ENCODE measurements around the gene EIF3L.

EIF3L gene

GRCh38 chr22:37930270-37930951 is 81.2 kb downstream of the EIF3L start:
- no peak overlapping the region for H3K4me3 ChIP-seq (ENCODE audit: low read depth, low read length)

GRCh38 chr22:37930952-37931440 is 81.8 kb downstream of the EIF3L start:
- DNase-seq (ENCODE audit: low read depth), result no peak
- H3K4me3 ChIP-seq (ENCODE audit: low read depth, low read length), result no peak overlapping the region
- TF ChIP-seq CTCF (conservative IDR thresholded peaks at IDR 0.05; ENCODE audit: low read depth, low read length), result no peak

More at GRCh38 chr22:37930270-37930951, 81.2 kb downstream of the EIF3L start:
- DNase-seq (ENCODE audit: low read depth), result peak; percentile 62
- peak; percentile 71 for TF ChIP-seq CTCF (conservative IDR thresholded peaks at IDR 0.05; ENCODE audit: low read depth, low read length)

GRCh38 chr22:37931893-37932389 is 82.7 kb downstream of the EIF3L start:
- no peak overlapping the region for H3K4me3 ChIP-seq (ENCODE audit: low read depth, low read length)
- no peak for DNase-seq (ENCODE audit: low read depth)
- TF ChIP-seq CTCF (conservative IDR thresholded peaks at IDR 0.05; ENCODE audit: low read depth, low read length), result no peak

- no peak overlapping the region for H3K4me3 ChIP-seq (ENCODE audit: low read depth, low read length)
- DNase-seq (ENCODE audit: low read depth), result no peak
- no peak for TF ChIP-seq CTCF (conservative IDR thresholded peaks at IDR 0.05; ENCODE audit: low read depth, low read length)
Observed at GRCh38 chr22:37932401-37932800, 83.2 kb downstream of the EIF3L start.

- no peak overlapping the region for H3K4me3 ChIP-seq (ENCODE audit: low read depth, low read length)
- no peak for TF ChIP-seq CTCF (conservative IDR thresholded peaks at IDR 0.05; ENCODE audit: low read depth, low read length)
- DNase-seq (ENCODE audit: low read depth), result no peak
Observed at GRCh38 chr22:37932821-37933578, 83.8 kb downstream of the EIF3L start.

GRCh38 chr22:37933711-37934376 is 84.6 kb downstream of the EIF3L start:
- TF ChIP-seq CTCF (conservative IDR thresholded peaks at IDR 0.05; ENCODE audit: low read depth, low read length), result peak; percentile 93
- DNase-seq (ENCODE audit: low read depth), result peak; percentile 93
- H3K4me3 ChIP-seq (ENCODE audit: low read depth, low read length), result no peak overlapping the region

Data from choroid plexus epithelial cell (primary cell).